Colon (tissue), 2 donors: ENCODE results near the gene NTHL1.

Experiments
- FAIRE-seq: peaks from 2 replicates; lab custom pipeline; 2012; peaks lifted over from hg19 to GRCh38; lab: Jason Lieb, UNC
- donor health status: control.
- donor health status: control.

NTHL1 gene

GRCh38 chr16:1991948-1992703, 55.5 kb downstream of the NTHL1 start:
- FAIRE-seq = no peak

GRCh38 chr16:1991588-1991947, 56.1 kb downstream of the NTHL1 start:
- no peak for FAIRE-seq

GRCh38 chr16:1991135-1991551, 56.5 kb downstream of the NTHL1 start:
- no peak for FAIRE-seq

- FAIRE-seq = no peak
Measured at GRCh38 chr16:1990351-1991134, 57.1 kb downstream of the NTHL1 start.

GRCh38 chr16:1990101-1990350, 57.6 kb downstream of the NTHL1 start:
- FAIRE-seq = no peak
